CD4-positive, alpha-beta T cell treated with Interleukin-10 for 1 hour (primary cell): Measurements from ENCODE around the gene PRM3.

Experiments
- DNase-seq: peaks from one replicate; pipeline ENCODE4 v3.0.0-alpha.2; 2020

Gene PRM3, protein sequence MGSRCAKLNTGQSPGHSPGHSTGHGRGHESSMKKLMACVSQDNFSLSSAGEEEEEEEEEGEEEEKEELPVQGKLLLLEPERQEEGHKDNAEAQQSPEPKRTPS

DNA sequence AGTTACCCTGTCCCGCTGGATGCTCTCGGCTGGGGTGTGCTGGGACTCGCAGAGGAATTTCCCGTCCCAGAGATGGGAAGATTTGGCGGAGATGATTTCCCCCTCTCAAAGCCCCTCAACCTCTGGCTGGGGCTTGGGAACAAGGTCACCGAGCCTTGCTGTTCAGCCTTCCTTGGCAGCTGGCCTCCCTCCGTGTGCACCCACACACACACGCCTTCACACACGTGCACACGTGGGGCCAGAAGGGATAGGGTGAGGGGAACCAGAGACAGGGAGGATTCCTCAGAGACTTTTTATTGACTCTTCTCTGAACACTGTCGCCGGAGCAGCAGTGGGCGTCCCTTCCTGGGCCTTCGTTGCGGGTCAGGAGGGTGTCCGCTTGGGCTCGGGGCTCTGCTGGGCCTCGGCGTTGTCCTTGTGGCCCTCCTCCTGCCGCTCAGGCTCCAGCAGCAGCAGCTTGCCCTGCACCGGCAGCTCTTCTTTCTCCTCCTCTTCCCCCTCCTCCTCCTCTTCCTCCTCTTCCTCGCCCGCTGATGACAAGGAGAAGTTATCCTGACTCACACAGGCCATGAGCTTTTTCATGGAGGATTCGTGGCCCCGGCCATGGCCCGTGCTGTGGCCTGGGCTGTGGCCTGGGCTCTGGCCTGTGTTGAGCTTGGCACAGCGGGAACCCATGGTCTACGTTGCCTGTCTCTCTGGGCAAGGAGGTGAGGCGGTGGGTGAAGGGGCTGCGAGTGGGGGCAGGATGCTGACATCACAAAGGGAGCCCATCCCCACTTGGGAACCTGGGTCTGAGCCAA, at the start of gene PRM3:
TSS of gene PRM3 (minus strand) at position 709 of the 800 bp plus-strand sequence. CDS start at position 675, 34 bp downstream.
- DNase-seq = no peak

- no peak for DNase-seq
These were observed 49.4 kb upstream of the PRM3 start for GRCh38 chr16:11322823-11323222.

DNA sequence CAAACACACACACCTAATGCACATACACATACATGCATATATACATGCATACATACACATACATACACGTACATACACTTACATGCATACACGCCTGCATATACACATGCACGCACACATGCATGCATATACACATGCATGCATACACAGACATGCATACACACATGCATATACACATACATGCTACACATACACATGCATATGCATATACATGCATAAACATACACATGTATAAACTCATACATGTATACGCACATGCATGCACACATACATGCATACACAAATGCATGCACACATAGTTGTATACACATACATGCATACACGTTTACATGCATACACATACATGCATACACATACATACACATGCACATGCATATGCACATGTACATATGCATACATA, 48.2 kb upstream of the PRM3 start:
- DNase-seq = no peak

DNA sequence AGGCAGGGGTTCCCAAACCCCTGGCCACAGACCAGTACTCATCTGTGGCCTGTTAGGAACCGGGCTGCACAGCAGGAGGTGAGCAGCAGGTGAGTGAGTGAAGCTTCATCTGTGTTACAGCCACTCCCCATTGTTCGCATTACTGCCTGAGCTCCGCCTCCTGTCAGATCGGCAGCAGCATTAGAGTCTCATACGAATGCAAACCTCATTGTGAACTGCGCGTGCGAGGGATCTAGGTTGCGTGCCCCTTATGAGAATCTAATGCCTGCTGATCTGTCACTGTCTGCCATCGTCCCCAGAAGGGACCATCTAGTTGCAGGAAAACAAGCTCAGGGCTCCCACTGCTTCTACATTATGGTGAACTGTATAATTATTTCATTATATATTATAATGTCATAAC, 46.7 kb upstream of the PRM3 start:
- DNase-seq = no peak

GRCh38 chr16:11319529-11320146, 46.2 kb upstream of the PRM3 start:
- DNase-seq = no peak

- no peak for DNase-seq
These were observed 45.4 kb upstream of the PRM3 start for GRCh38 chr16:11318817-11319216.

- DNase-seq = no peak
These were observed 43.0 kb upstream of the PRM3 start for GRCh38 chr16:11316331-11317015.

GRCh38 chr16:11315510-11315909, 42.1 kb upstream of the PRM3 start:
- no peak for DNase-seq

GRCh38 chr16:11314309-11314894, 41.0 kb upstream of the PRM3 start:
- no peak for DNase-seq

DNA sequence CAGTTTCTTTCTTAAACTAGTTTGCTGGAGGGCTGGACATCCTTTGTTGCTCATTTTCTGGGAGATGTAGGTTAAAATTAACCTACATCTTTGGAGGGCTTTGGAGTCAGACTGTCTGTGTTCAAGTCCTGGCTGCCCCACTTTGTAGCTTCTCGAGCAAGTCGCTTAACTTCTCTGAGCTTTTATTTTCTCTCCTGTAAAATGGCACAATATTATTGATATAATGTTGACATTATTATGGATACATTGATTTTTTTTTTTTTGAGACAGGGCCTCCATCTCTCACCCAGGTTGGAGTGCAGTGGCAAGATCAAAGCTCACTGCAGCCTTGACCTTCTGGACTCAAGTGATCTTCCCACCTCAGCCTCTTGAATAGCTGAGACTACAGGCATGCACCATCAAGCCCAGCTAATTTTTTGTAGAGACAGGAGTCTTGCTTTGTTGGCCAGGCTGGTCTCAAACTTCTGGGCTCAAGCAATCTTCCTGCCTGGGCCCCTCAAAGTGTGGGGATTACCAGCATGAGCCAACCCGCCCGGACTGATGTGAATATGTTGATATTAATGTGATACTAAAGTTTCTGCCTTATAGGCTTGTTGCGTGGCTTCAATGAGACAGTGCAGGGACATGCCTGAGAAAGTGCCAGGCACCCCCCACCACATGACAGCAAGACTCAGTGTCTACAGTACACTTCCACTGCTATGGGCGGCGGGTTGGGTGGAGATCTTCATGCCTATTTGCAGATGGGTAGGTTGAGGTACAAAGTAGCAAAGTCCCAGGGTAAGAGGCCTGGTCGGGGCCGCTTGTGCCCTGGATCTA, 40.3 kb upstream of the PRM3 start:
- no peak for DNase-seq

- DNase-seq = peak; percentile 51
These were observed 39.5 kb upstream of the PRM3 start for GRCh38 chr16:11312718-11313492.

DNA sequence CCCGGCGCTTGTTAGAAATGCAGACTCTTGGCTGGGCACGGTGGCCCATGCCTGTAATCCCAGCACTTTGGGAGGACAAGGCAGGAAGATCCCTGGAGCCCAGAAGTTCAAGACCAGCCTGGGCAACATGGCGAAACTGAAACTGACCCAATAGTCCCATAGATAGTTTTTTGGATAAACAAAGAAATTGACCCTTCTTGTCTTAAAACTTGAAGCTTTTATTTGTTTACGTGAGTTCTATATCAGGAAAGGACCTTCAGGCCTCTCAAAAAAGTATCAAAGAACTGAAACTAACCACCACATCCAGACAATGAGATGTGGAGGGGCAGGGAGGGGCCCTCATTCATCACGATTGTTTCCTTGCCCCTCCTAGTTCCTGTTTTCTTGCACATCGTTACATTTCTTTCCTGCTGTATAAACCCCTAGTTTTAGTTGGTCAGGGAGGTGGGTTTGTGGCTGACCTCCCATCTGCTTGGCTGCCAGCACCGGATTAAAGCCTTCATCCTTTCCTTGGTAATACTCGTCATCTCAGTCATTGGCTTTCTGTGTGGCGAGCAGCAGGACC, 37.6 kb upstream of the PRM3 start:
- peak; percentile 54 for DNase-seq

GRCh38 chr16:11310634-11310977, 37.2 kb upstream of the PRM3 start:
- no peak for DNase-seq

- no peak for DNase-seq
These were observed 36.6 kb upstream of the PRM3 start for GRCh38 chr16:11309895-11310633.

- DNase-seq = no peak
These were observed 35.3 kb upstream of the PRM3 start for GRCh38 chr16:11308493-11309283.

- DNase-seq = no peak
These were observed 34.4 kb upstream of the PRM3 start for GRCh38 chr16:11307639-11308492.

DNA sequence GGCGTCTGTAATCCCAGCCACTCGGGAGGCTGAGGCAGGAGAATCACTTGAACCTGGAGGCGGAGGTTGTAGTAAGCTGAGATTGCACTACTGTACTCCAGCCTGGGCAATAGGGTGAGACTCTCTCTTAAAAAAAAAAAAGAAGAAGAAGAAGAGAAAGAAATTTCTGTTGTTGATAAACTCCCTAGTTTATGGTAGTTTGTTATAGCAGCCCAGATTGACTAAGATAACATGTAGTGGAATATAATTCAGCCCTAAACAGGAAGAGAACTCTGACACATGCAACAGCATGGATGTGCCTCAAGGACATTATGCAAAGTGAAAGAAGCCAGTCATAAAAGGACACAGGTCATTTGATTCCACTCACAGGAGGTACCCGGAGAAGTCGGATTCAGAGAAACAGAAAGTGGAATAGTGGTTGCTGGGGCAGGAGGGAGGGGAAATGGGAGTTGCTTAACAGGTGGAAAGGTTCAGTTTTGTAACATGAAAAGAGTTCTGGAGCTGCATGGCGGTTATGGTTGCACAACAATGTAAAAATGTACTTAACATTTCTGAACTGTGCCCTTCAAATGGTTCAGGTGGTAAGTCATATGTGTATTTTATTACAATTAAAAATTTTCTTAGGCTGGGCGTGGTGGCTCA, 33.7 kb upstream of the PRM3 start:
- no peak for DNase-seq

DNA sequence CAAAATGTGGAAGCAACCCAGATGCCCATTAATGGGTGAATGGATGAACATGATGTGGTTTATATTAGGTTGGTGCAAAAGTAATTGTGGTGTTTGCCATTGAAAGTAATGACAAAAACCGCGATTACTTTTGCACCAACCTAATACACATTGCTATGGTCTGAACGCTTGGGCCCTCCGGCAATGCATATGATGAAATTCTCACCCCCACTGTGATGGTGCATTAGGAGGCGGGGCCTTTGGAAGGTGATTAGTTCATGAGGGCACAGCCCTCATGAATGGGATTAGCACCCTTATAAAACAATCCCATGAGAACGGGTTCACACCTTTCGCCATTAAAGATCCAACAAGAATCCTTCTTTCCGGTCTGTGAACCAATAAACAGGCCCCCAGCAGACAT, 33.0 kb upstream of the PRM3 start:
- DNase-seq = no peak
